ENCODE measurements around the gene ERMN.
"Not testable (repeated sequence)": the region's sequence is repeated elsewhere in the genome, so short reads cannot be mapped to it uniquely, and the experiment has no call there.

Gene ERMN

DNA sequence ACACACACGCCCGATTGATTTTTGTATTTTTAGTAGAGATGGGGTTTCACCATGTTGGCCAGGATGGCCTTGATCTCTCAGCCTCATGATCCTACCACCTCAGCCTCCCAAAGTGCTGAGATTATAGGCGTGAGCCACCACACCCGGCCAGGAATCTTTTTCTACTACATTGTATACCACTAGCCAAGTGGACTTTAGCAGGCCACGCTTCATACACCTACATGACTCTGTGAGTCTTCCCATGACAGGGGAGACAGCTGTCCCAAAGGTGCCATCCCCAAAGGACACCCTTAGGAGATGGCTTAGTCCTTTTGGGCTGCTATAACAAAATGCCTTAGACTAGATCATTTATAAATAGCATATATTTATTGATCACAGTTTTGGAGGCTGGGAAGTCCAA lies 32.8 kb downstream of the ERMN start:
- DNase-seq (ENCODE audit: low read depth in 2 of 2) = no peak

DNA sequence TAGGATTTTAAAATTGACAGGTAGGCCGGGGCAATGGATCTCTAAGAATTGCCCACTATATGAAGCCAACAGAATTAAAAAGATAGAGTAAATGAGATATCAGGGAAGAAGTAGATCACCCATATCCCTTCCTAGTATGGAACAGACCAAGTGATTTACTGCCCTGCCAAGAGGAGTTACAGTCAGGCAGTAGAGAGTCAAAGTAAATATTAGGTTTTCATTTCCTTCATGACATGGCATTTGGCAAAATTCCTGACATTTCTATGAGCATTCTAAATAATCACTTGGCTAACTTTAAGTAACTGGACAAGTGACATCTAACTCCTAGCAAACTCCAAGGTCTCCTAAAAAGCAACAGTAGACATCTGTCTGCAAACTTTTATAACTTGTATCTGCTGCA lies 34.6 kb downstream of the ERMN start:
- no peak for DNase-seq (ENCODE audit: low read depth in 2 of 2)

DNA sequence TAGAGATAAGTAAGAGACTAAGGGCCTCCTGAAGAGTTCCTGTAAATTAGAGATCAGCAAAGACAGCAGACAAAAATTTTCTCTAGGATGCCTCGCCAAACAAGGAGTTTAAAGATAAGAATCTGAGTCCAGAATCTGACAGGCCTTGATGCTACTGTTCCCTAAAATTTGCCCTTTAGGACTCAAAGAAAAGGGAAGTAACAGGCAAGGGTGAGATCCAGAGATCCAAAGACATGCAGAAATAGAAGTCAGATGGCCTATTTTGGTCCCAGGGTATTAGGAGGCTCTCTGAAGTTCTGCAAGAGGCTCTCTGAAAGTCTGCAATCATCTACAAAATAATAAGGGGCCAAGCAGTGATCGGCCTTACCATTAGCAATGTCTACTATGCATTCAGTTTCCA lies 35.1 kb downstream of the ERMN start:
- no peak for DNase-seq (ENCODE audit: low read depth in 2 of 2)

DNA sequence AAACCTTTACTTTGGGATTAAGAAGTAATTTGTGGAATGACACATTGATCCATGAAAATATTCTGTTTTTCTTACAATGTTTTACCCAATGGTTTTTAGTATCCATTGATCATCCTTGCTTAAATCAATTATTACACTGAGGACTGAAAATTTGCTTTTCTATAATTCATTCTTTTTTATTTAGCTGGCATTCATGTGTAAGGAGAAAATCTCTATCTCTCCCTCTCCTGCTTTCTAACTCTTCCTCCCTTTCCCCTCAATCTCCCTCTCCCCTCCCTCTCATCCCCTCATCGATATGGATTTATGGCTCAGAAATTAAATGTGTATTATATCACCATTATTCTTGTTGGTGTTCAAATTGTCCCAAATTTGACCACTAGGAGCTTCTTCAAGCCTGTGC lies 38.5 kb downstream of the ERMN start:
- DNase-seq (ENCODE audit: low read depth in 2 of 2) = no peak

DNA sequence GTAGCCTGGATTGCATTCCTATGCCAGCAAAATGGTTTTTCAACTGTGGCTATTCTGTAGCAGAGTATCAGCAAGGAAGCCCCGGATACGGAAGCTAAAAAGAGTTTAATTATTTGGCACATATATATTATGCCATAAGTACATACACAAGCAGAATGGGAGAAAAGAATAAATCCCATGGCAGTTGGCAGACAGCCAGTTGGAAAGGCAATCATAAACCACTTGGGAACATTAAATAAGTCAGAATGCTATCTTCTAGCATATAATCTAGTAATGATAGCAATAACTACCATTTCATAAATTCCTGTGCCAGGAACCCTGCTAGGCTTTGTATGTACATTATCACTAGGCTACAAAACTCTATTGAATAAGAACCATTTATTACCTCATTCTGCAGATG lies 42.2 kb downstream of the ERMN start:
- DNase-seq (ENCODE audit: low read depth in 2 of 2) = no peak

DNA sequence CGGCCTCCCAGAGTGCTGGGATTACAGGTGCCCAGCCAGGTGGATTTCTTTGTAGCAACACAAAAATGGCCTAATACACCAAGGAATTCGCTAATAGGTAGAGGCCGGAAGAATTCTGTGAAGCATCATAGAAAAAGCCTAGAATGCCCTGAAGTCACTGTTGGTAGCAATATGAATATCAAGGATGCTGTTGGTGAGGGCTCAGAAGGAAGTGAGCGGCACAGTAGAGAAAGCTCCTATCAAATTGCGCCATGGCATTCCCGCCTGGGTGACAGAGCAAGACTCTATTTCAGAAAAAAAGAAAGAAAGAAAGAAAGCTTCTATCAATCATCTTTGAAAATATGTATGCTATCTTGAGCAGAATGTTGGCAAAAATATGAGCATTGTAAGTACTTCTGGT lies 44.3 kb downstream of the ERMN start:
- no peak for DNase-seq (ENCODE audit: low read depth in 2 of 2)

DNA sequence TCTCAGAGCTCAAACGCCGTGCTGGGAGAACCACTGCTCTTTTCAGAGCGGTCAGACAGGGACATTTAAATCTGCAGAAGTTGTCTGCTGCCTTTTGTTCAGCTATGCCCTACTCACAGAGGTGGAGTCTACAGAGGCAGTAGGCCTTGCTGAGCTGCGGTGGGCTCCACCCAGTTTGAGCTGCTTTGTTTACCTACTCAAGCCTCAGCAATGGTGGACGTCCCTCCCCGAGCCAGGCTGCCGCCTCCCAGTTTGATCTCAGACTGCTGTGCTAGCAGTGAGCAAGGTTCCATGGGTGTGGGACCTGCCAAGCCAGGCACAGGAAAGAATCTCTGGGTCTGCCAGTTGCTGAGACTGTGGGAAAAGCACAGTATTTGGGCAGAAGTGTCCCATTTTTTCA lies 46.3 kb downstream of the ERMN start:
- DNase-seq (ENCODE audit: low read depth in 2 of 2) = not testable (repeated sequence)

DNA sequence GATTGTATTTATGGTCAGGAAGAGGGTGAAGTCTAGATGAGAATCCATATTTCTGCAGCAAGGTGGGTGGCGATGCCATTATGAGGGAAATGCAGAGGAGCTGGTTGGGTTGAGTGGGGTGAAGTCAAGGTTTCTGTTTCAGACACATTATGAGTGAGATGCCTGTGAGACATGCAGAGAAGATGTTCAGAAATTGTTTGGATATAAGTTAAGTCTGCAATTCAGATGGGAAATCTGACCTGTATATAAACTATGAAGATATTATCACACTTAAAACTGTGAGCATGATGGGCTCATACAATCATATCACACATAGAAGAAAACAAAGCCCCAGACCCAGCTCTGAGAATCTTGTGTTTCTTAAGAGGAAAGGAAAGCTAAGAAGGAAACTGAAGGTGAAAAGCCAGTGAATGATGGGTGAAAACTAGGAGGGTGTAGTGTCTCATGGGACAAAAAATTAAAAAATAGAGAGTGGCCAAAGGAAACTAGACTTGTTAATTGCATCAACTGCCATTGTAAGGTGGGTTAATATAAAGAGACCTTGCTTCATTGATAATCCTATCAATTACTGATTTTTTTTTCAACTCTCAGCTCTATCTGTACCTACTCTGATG lies 53.9 kb downstream of the ERMN start:
- DNase-seq (ENCODE audit: low read depth in 2 of 2) = no peak

DNA sequence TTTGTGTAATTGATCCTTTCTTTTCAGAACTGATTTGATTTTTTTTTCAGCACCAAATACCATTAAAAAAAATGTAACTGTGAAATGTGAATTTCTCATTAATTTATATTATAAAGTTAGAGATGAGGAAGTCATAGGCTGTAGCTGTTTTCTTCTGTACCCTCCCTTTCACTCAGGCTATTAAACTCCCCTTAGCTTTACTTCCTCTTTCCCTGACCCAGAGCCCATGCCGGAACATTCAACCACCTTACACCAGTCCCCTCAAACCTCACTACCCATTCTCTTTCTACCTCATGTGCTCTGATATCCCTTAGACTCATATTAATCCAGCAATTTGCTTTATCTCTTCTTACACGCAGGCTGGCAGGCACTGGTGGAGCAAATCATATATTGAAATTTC lies 55.7 kb downstream of the ERMN start:
- DNase-seq (ENCODE audit: low read depth in 2 of 2) = no peak

DNA sequence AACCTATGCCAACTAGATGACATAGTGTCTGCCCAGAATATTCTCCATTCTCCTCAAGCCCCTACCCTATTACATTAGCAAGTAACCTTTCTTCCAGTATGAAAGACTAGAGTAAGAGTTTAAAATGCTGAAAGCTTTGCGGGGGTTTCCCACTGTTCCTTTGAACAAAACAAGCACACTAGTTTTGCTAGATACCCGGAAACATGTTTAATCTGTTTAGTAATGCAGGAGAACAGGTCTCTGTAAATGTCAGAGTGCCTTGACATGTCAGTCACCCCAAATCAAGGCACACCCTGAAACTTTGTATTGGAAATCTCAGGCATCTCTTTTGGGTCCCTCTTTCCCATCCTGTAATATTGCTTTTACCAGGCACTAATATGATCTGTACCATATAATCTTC lies 56.6 kb downstream of the ERMN start:
- no peak for DNase-seq (ENCODE audit: low read depth in 2 of 2)

Measured in stimulated activated CD4-positive, alpha-beta T cell treated with anti-CD3 and anti-CD28 coated beads, Interleukin-12 subunit alpha, Interleukin-12 subunit beta, amount 100 ng/mL, for 24 hours (primary cell).